Esophagus (tissue), 2 donors: ENCODE data around the gene CDH5. TPM values are rescaled to one million over a fixed set of nuclear protein-coding genes. Genes with fewer than 3 reads are reported as not detected.

Experiments used
- H3K27ac ChIP-seq, 2 donors: one replicate each; pipeline ENCODE4 v1.5.1; 2013; ENCODE audit warnings: low read depth in 2 of 2, mild to moderate bottlenecking in 2 of 2, inconsistent platforms in 1 of 2, low read length in 1 of 2, moderate library complexity in 1 of 2
- H3K27me3 ChIP-seq, 2 donors: one replicate each; pipeline ENCODE4 v1.6.1; 2013; ENCODE audit warnings: low read length in 2 of 2, control low read depth in 1 of 2, mild to moderate bottlenecking in 1 of 2; ENCODE audit not compliant: insufficient read depth in 2 of 2, control insufficient read depth in 1 of 2
- H3K36me3 ChIP-seq, 2 donors: one replicate each; pipeline ENCODE4 v1.6.1; 2013; ENCODE audit warnings: low read length in 1 of 2; ENCODE audit not compliant: control insufficient read depth in 2 of 2, insufficient read depth in 2 of 2
- H3K4me1 ChIP-seq, 2 donors: one replicate each; pipeline ENCODE4 v1.6.1; 2013; ENCODE audit warnings: low read length in 1 of 2; ENCODE audit not compliant: control insufficient read depth in 2 of 2, insufficient read depth in 2 of 2
- H3K4me3 ChIP-seq, 2 donors: one replicate each; pipeline ENCODE4 v1.5.1; 2013; ENCODE audit warnings: low read length in 2 of 2, mild to moderate bottlenecking in 2 of 2, low read depth in 1 of 2, moderate library complexity in 1 of 2
- H3K9me3 ChIP-seq, 2 donors: one replicate each; pipeline ENCODE4 v1.6.1; 2013; ENCODE audit warnings: mild to moderate bottlenecking in 2 of 2, low read depth in 1 of 2, low read length in 1 of 2, moderate library complexity in 1 of 2; ENCODE audit not compliant: control insufficient read depth in 2 of 2, insufficient read depth in 1 of 2
- WGBS, 2 donors: extraction: QIAGEN DNeasy Blood & Tissue Kit; methylation state at CpG; one replicate each; pipeline ENCODE4 v1.1.7; 2013; 5-methylcytosine and 5-hydroxymethylcytosine counted together
- polyA plus RNA-seq, 2 donors: library from polyadenylated mRNA; stranded (reverse); fragments of 200-250 nt; gene quantifications; one replicate each; pipeline ENCODE4 v1.2.3, GENCODE V29; 2013
- donor health status: healthy with polysubstance abuse.
- donor health status: Bipolar disorder and iron deficiency.

The CDH5 gene
- polyA plus RNA-seq, 2 donors: 2.8 to 5.7 TPM

DNA sequence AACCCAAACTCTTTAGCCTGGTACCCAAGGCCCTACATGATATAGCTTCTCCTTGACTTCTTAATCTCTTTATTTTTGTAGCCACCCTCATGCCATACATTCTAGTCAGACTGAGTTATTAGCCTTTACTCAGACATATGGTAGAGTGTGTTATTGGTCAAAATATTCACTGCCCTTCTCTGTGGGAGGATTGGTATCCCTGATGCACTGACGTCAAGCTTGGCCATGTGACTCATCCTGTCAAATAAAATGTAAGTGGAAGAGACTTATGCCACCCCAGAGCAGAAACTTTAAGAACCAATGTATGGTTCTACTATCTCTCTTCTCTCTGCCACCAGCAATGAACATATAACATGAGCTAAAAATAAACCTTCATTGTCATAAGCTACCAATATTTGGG lies 48.4 kb downstream of the CDH5 start:
- H3K9me3 ChIP-seq: no peaks in the 10 kb centered on the region
- no peak overlapping the region for H3K4me3 ChIP-seq
- no peak overlapping the region for H3K27ac ChIP-seq
- no peaks in the 10 kb centered on the region for H3K27me3 ChIP-seq
- H3K4me1 ChIP-seq: no peaks in the 10 kb centered on the region
- no peaks in the 10 kb centered on the region for H3K36me3 ChIP-seq
- WGBS, 2 donors: 62 to 76% methylated on average over 1 of the region's 1 CpG

GRCh38 chr16:66416136-66416535 lies 49.6 kb downstream of the CDH5 start:
- Histone ChIP-seq H3K9me3 (no peaks in the 10 kb centered on the region), H3K27ac (no peak overlapping the region), H3K27me3 (no peaks in the 10 kb centered on the region), H3K36me3 (no peaks in the 10 kb centered on the region), H3K4me3 (no peak overlapping the region), H3K4me1 (no peaks in the 10 kb centered on the region)
- WGBS, 2 donors: 88 to 94% methylated on average over 1 of the region's 1 CpG

GRCh38 chr16:66416939-66417700 lies 50.6 kb downstream of the CDH5 start:
- Histone ChIP-seq H3K27me3 (no peaks in the 10 kb centered on the region), H3K4me3 (no peak overlapping the region), H3K4me1 (no peaks in the 10 kb centered on the region), H3K27ac (no peak overlapping the region), H3K36me3 (no peaks in the 10 kb centered on the region), H3K9me3 (no peaks in the 10 kb centered on the region)
- 81 to 83% methylated on average over 9 of the region's 9 CpGs for WGBS, 2 donors

GRCh38 chr16:66418165-66418962 lies 51.9 kb downstream of the CDH5 start:
- Histone ChIP-seq H3K27me3 (no peaks in the 10 kb centered on the region), H3K9me3 (no peaks in the 10 kb centered on the region), H3K4me1 (no peaks in the 10 kb centered on the region), H3K27ac (no peak overlapping the region), H3K36me3 (no peaks in the 10 kb centered on the region), H3K4me3 (no peak overlapping the region)
- WGBS, 2 donors: 77 to 79% methylated on average over 9 of the region's 9 CpGs

DNA sequence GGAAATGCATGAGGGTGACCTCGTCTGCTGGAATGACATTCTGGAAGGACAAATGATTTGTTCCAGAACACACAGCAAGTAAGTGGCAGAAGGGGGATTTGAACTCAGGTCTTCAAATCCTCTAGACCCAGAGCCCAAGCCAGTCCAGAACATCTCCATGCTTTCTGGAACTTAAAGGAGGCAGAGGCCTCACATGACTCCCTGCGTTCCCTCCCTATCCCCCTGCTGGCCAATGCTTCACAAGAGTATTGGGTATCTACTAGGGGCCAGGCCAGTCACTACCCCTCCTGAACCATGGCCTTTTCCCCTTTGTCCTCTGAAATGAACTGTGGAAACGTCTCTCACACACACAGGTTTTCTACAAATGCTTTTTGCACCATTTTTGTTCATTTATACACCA lies 53.0 kb downstream of the CDH5 start:
- Histone ChIP-seq H3K9me3 (no peaks in the 10 kb centered on the region), H3K27me3 (no peaks in the 10 kb centered on the region), H3K4me3 (no peak overlapping the region), H3K27ac (no peak overlapping the region), H3K4me1 (no peaks in the 10 kb centered on the region), H3K36me3 (no peaks in the 10 kb centered on the region)
- WGBS, 2 donors: 62 to 67% methylated on average over 3 of the region's 3 CpGs

GRCh38 chr16:66420396-66420795 lies 53.9 kb downstream of the CDH5 start:
- Histone ChIP-seq H3K36me3 (no peaks in the 10 kb centered on the region), H3K27me3 (no peaks in the 10 kb centered on the region), H3K9me3 (no peaks in the 10 kb centered on the region), H3K27ac (no peak overlapping the region), H3K4me1 (no peaks in the 10 kb centered on the region), H3K4me3 (no peak overlapping the region)
- WGBS, 2 donors: 48 to 55% methylated on average over 1 of the region's 1 CpG

- peaks cover 0 to 3% of the 10 kb centered on the region in 2 donors for H3K4me1 ChIP-seq
- H3K27ac ChIP-seq: no peak overlapping the region
- WGBS, 2 donors: 81 to 87% methylated on average over 6 of the region's 6 CpGs
- no peak overlapping the region for H3K4me3 ChIP-seq
- H3K36me3 ChIP-seq: no peaks in the 10 kb centered on the region
- peaks cover 0 to 9% of the 10 kb centered on the region in 2 donors for H3K27me3 ChIP-seq
- H3K9me3 ChIP-seq: peaks cover 0 to 3% of the 10 kb centered on the region in 2 donors
Observed at GRCh38 chr16:66421891-66422290, 55.4 kb downstream of the CDH5 start.

DNA sequence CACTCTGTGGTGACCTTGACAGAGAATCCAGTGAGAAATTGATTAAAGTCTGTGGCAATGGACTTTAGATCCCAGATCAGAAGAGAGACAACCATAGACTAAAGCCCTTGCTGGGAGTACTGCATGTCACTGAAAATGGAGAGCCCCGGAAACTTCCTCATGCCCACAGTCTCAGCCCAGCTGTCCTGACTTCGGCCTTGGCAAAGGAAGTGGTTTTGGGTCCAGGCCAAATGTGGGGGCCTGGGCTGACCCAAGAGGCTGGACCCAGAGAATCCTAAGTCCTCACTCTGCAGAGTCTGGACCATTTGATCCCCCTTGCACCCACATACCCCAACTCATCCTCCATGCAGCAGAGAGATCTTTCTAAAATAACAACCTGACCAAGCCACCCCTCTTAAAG lies 55.9 kb downstream of the CDH5 start:
- H3K4me3 ChIP-seq: no peak overlapping the region
- peaks cover 0 to 9% of the 10 kb centered on the region in 2 donors for H3K27me3 ChIP-seq
- peaks cover 0 to 3% of the 10 kb centered on the region in 2 donors for H3K9me3 ChIP-seq
- WGBS, 2 donors: 73 to 83% methylated on average over 2 of the region's 2 CpGs
- no peaks in the 10 kb centered on the region for H3K36me3 ChIP-seq
- H3K4me1 ChIP-seq: peaks cover 0 to 4% of the 10 kb centered on the region in 2 donors
- no peak overlapping the region for H3K27ac ChIP-seq

- Histone ChIP-seq H3K27me3 (peaks cover 0 to 9% of the 10 kb centered on the region in 2 donors), H3K4me1 (peaks cover 3 to 7% of the 10 kb centered on the region in 2 donors), H3K27ac (no peak overlapping the region), H3K4me3 (no peak overlapping the region), H3K9me3 (peaks cover 0 to 3% of the 10 kb centered on the region in 2 donors), H3K36me3 (no peaks in the 10 kb centered on the region)
- WGBS, 2 donors: 90 to 95% methylated on average over 1 of the region's 1 CpG
Observed at GRCh38 chr16:66423177-66423576, 56.7 kb downstream of the CDH5 start.
